Measurements from ENCODE around the gene GZMA. TPM values are rescaled to one million over a fixed set of nuclear protein-coding genes. Genes with fewer than 3 reads are reported as not detected.

The GZMA gene
- total and polyA plus RNA-seq, 2 donors (not counting 1 experiment from before 2014, with no cell fraction given): not detected

Other genes with a start within 250 kb of the GZMA start
- gene ESM1, start 117.1 kb upstream of the GZMA start, total RNA-seq: 1.5 and 1.8 TPM in 2 replicates
- gene ESM1, start 117.1 kb upstream of the GZMA start, polyA plus RNA-seq: 0.50 and 2.6 TPM in 2 replicates
- gene GZMK, start 78.4 kb upstream of the GZMA start, total RNA-seq: not detected in 2 replicates
- not detected in 2 replicates for gene GZMK, start 78.4 kb upstream of the GZMA start, polyA plus RNA-seq
- gene GPX8, start 57.5 kb downstream of the GZMA start, total RNA-seq: 75.5 and 84.7 TPM in 2 replicates
- 191 and 241 TPM in 2 replicates for gene GPX8, start 57.5 kb downstream of the GZMA start, polyA plus RNA-seq
- under 0.01 TPM in 1 of 2 replicates, not detected in the other for gene CDC20B, start 70.5 kb downstream of the GZMA start, total RNA-seq
- gene CDC20B, start 70.5 kb downstream of the GZMA start, polyA plus RNA-seq: 0.12 TPM in 1 of 2 replicates, not detected in the other
- not detected in 2 replicates for gene MCIDAS, start 124.7 kb downstream of the GZMA start, total RNA-seq
- gene MCIDAS, start 124.7 kb downstream of the GZMA start, polyA plus RNA-seq: not detected in 2 replicates
- not detected in 2 replicates for gene CCNO, start 131.0 kb downstream of the GZMA start, total RNA-seq
- 0.03 TPM in 1 of 2 replicates, not detected in the other for gene CCNO, start 131.0 kb downstream of the GZMA start, polyA plus RNA-seq
- gene DHX29, start 205.0 kb downstream of the GZMA start, total RNA-seq: 36.0 and 38.5 TPM in 2 replicates
- 8.1 and 10.8 TPM in 2 replicates for gene DHX29, start 205.0 kb downstream of the GZMA start, polyA plus RNA-seq
- 85.7 and 107 TPM in 2 replicates for gene MTREX, start 205.3 kb downstream of the GZMA start, total RNA-seq
- 54.1 and 60.5 TPM in 2 replicates for gene MTREX, start 205.3 kb downstream of the GZMA start, polyA plus RNA-seq

All from fibroblast of lung (primary cell).